ENCODE results near the gene CPZ. TPM values are rescaled to one million over a fixed set of nuclear protein-coding genes. Genes with fewer than 3 reads are reported as not detected.
"Not testable (repeated sequence)": the region's sequence is repeated elsewhere in the genome, so short reads cannot be mapped to it uniquely, and the experiment has no call there.

The CPZ gene
- total RNA-seq, 1 donor from 2014 or later = not detected

- no peak for DNase-seq (ENCODE audit: low read depth in 2 of 2)
These were observed 16.3 kb downstream of the CPZ start for GRCh38 chr4:8608714-8609391.

GRCh38 chr4:8609406-8609805 is 16.8 kb downstream of the CPZ start:
- DNase-seq (ENCODE audit: low read depth in 2 of 2) = no peak

DNA sequence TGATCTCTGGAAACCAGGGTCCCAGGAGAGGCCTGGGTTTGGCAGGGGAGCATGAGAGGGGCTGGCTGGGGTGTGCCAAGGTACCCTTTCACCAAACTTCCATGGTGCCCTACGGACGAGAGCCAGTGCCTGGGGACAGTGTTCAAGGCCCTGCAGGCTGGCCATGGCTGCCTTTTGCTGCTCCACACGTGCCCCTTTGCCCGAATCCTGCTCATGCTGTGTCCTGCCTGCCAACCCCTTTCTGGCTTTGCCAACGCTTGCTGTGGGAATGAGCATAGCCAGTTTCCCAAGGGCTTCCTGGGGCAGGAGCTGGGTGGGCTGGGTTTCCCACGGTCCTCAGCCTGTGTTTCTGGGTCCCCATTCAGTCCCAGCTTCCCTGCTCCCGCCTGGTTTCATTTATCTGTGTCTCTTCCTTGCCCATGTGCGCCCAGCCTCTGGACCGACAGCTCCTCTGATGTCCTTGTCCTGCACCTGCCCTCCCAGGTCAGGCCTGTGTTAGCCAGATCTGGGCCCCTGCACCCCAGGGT is 17.3 kb downstream of the CPZ start:
- DNase-seq (ENCODE audit: low read depth in 2 of 2) = no peak

DNA sequence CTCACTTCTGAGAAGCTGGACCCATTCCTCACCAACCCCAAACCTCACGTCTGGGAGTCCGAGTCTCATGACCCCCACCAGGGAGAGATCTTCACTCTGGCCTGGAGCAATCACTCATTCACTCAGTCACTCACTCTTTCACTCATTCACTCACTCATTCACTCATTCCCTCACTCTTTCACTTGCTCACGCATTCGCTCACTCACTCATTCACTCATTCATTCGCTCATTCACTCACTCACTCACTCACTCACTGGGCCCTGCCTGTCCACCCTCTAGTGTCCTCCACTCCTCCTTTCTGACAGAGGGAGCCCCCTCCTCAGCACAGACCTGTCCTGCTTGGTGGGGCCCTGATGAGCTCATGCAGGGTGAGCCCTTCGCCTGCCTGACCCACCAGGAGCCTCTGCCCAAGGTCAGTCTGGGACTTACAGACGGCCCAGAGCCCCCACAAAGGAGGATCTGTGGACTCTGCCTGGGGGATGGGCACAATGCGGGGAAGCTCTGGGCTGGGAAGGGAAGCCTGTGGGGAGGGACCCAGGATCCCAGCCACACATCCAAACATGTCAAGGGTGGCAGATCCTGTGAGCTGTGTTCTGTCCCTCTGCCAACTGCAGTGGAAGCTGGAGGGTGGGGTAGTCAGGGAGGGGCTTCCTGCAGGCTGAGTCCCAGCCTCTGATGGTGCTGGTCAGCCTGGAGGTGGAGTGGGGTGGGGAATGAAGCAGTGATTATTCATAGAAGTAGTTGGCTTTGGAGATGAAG is 18.5 kb downstream of the CPZ start:
- DNase-seq (ENCODE audit: low read depth in 2 of 2) = no peak

DNA sequence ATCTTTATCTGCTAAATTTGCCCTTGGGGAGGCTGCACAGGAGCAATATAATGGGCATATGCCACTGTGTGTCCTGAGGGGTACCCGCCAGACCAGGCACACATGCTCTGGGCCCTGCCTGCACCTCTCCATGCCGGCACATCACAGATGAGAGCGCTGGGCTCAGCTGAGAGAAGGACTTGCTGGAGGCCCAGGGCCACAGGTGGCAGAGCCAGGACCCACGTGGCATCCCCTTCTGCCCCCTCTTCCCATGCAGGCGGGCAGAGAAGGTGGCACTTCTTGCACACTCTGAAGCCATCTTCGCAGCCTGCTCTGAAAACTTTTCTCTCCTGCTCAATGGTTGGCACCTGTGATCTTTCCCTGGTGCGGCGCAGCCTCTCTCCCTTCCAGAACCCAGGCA is 20.1 kb downstream of the CPZ start:
- DNase-seq (ENCODE audit: low read depth in 2 of 2) = no peak

GRCh38 chr4:8613421-8614364 is 21.1 kb downstream of the CPZ start:
- no peak for DNase-seq (ENCODE audit: low read depth in 2 of 2)

- DNase-seq (ENCODE audit: low read depth in 2 of 2) = no peak
These were observed 22.0 kb downstream of the CPZ start for GRCh38 chr4:8614365-8615193.

- DNase-seq (ENCODE audit: low read depth in 2 of 2) = no peak
These were observed 22.8 kb downstream of the CPZ start for GRCh38 chr4:8615366-8615765.

DNA sequence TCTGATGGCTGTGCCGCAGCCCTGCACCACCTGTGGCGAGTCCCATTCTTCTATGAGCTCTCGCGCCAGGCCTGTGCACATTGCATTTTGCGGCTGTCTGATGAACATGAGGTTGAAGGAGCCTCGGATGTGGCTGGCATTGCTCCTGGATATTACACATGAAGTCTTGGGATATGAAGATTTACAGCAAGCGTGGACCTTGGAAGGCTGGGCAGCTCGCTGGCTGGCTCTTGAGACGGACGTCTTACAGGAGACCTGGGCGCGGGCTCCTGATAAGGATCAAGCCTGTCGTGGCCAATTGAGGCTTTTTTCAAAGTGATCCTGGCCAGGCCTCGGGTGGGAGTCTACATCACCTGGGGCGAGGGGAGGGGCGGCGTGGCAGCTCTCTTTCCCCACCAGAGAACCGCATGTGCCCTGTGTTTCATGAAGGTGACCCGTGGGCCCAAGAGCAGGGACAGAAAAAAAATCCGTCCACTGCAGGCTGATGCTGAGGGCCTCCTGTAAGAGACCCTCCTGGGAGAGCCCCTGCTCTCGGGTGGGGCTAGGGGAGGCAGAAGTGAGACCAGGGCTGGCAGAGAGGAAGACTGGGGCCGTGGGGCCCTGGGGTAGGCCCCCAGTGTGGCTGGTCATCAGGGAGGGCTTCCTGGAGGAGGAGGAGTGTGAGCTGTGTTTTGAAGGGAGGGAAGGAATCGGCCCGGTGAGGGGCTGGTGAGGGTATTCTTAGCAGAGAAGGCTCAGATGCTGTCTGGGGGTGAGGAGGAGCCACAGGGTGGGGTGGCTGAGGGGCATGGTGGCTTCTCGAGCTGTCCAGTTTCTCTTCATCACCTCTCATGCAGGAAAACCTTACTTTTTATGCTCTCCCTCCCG is 23.6 kb downstream of the CPZ start:
- DNase-seq (ENCODE audit: low read depth in 2 of 2) = no peak

GRCh38 chr4:8616831-8617230 is 24.3 kb downstream of the CPZ start:
- DNase-seq (ENCODE audit: low read depth in 2 of 2) = no peak

DNA sequence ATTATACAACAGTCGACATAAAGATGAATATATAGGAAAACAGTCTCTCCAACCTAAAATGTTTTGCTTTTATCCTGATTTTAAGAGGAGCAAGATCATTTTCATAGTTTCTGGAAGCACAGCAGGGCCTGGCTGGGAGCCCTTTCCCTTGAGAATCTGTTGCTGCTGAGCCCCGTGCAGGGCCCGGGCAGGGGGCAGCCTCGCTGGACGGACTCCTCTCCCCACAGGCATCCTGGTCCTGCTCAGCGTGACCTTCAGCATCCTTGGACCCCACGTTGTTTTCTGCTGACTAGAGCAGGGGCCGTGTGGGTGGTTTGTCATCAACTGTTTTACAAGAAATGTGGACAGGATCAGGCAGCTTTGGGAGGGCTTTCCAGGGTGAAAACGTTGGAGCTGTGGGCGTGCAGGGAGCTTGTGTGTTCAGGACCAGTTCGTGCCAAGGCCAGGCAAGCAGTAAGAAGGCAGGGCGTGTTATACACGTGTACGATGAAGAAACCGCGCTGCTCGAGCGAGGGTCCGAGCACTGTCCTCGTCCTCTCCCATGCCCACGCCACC is 25.0 kb downstream of the CPZ start:
- no peak for DNase-seq (ENCODE audit: low read depth in 2 of 2)

DNA sequence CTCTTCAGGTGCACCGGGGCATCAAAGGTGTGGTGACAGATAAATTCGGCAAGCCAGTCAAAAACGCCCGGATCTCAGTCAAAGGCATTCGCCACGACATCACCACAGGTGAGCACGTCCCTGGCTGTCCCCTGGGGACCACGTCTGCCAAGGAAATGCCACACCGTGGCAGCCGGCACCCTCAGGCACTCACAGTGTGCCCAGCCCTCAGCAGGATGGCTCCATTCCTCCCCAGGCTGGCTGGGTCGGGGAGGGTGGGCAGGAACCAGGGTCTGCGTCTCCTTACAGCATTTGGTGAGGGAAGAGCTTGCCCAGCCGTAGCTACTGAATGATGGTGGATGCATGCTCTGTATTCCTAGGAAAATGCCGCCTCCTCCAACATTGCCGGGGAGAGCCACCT is 25.9 kb downstream of the CPZ start:
- no peak for DNase-seq (ENCODE audit: low read depth in 2 of 2)

DNA sequence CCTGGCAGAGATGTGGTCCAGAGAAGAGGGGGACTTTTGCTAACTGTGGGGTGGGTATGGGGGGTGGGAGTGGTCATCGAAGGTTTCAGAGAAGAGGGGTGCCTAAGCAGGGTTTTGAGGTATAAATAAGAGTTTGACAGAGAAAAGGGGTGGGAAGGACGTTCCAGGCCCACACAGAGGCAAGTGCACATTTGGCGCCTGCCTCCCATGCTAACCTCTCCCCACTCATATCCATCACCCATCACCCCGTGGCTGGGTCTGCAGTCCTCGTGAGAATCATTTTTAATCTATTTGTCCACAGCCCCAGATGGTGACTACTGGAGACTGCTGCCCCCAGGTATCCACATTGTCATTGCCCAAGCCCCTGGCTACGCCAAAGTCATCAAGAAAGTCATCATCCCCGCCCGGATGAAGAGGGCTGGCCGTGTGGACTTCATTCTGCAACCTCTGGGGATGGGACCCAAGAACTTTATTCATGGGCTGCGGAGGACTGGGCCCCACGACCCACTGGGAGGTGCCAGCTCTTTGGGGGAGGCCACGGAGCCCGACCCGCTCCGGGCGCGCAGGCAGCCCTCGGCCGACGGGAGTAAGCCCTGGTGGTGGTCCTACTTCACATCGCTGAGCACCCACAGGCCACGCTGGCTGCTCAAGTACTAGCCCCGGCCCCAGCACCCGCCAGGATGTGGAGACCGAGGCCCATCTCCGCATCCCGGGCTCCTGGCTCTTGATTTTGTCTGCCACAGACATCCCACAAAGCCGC is 26.6 kb downstream of the CPZ start:
- no peak for DNase-seq (ENCODE audit: low read depth in 2 of 2)

DNA sequence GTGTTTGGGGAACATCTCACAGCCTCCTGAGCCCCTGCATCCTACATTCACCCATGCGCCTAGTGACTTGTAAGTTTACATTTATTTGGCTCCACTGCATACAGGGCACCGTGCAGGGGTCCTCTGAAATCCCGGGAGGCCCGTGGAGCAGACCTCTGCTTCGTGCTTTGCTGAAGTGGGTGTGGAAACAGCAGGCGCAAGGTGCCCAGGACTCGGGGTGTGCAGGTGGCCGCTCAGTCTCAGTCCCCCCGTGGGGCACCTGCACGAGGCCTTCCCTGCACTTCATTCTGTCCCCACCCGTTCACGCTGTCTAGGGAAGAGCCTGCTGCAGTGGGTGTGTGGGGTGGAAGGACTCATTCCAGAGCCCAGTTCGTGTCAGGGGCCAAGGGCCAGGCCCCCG is 28.6 kb downstream of the CPZ start:
- not testable (repeated sequence) for DNase-seq (ENCODE audit: low read depth in 2 of 2)

DNA sequence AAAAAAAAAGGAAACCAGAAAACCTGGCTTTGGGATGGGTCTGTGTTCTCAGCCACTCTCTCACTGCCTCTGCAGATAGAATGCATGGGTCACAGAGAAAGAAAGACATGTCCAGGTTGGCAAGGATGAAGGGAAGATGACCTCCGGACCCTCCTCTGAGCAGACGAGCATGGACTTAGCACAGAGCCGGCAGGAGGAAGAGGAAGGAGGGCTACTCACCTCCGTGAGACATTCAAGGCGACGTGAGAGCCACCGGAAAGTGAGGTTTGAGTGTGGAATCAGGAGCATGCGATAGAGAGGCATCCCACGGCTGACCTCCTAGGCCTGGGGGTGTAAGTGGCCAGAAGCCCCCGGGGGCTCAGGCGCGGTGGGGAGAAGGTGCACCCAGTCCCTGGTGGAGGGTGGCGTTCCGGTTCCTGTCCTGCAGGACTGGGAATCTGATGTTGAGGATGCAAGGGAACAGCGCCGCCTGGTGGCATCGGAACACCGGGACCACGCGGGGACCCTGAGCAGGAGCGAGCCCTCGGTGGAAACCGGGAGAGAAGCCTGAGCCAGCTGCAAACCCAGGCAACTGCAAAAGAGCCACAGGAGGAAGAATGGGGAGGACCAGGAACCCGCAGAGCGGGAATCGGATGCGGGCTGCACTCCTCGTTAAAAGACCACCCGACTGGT is 32.2 kb downstream of the CPZ start:
- DNase-seq (ENCODE audit: low read depth in 2 of 2) = not testable (repeated sequence)

GRCh38 chr4:8630240-8630905 is 37.8 kb downstream of the CPZ start:
- DNase-seq (ENCODE audit: low read depth in 2 of 2) = not testable (repeated sequence)

DNA sequence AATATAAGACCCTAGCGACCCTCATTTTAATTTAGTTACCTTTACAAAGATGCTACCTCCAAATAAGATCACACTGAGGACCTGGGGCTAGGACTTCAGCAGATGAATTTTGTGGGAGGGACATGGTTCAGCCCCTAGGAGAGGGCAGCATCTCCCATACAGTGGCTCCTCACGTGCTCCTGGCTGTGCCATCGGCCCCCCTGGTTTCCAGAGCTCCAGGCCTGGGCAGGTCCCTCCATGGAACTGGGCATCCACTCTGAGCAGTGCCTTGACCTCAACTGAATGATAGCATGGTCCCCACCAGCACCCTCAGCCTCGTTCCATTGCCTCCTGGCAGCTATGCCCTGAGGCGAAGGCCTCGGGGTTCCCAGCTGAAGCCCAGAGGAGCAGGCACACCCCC is 39.3 kb downstream of the CPZ start:
- DNase-seq (ENCODE audit: low read depth in 2 of 2) = not testable (repeated sequence)

DNA sequence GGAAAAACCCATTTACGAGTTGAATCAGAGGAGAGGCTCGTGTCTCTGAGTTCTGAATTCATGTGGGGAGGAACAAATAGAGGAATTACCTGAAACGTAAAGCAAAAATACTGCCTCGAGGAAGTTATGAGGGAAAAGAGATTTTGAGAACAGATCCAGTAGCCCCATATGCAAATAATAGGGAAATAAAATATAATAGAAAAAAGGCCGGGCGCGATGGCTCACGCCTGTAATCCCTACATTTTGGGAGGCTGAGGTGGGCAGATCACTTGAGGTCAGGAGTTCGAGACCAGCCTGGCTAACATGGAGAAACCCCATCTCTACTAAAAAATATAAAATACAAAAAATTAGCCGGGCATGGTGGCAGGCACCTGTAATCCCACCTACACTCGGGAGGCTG is 42.2 kb downstream of the CPZ start:
- DNase-seq (ENCODE audit: low read depth in 2 of 2) = not testable (repeated sequence)
